ENCODE results near the gene POU2AF3. TPM values are rescaled to one million over a fixed set of nuclear protein-coding genes. Genes with fewer than 3 reads are reported as not detected.

POU2AF3 gene, protein sequence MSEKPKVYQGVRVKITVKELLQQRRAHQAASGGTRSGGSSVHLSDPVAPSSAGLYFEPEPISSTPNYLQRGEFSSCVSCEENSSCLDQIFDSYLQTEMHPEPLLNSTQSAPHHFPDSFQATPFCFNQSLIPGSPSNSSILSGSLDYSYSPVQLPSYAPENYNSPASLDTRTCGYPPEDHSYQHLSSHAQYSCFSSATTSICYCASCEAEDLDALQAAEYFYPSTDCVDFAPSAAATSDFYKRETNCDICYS
- total RNA-seq, result 0.26 TPM in 1 of 2 replicates, not detected in the other

DNA sequence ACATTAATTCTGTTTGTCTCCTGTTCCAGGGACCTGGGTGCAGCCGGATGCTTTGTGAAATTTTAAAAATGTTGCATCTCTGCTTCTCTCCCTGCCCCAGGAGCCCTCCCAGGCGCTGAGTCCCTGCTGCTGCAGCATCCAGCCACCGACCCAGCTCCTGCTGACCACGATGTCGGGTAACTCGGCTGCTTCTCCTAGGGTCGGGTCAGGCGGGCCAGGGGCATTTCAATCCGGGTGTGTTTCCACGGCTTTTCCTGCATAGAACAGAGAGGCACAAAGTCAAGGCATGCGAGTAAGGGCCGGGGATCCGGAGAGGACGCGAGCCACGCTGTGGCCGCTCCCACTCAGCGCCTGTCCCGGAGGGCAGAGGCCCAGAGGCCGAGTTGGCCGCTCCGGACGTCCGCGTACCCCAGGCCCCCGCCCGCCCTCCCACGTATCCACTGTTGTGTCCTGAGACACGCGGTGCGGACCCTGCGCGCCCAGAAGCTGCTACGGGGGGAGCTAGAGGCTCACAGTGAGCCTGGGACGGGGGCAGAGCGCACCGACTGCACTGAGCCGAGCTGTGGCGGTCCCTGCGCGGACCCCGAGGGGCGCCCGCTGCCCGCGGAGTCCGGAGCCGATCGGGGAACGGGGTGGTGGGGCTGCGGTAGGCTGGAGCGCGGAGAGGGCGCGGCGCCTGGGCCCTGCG, at the start of gene POU2AF3:
POU2AF3 (plus strand) TSS at position 134 of the 688 bp plus-strand sequence; CDS start at position 170, 36 bp downstream.

Other genes starting within 250 kb of the POU2AF3 start
- gene POU2AF2, start 52.8 kb upstream of the POU2AF3 start, total RNA-seq, result not detected in 2 replicates
- gene POU2AF1, start 80.7 kb downstream of the POU2AF3 start, total RNA-seq, result not detected in 2 replicates
- gene BTG4, start 213.8 kb downstream of the POU2AF3 start, total RNA-seq, result not detected in 2 replicates
- not detected in 2 replicates for gene HOATZ, start 216.2 kb downstream of the POU2AF3 start, total RNA-seq
- 48.4 and 79.3 TPM in 2 replicates for gene LAYN, start 242.2 kb downstream of the POU2AF3 start, total RNA-seq

Measured in bronchial smooth muscle cell (primary cell).